Heart right ventricle (tissue), 16 donors: ENCODE data around the gene NAALADL2. TPM values are rescaled to one million over a fixed set of nuclear protein-coding genes. Genes with fewer than 3 reads are reported as not detected.

ENCODE experiments used
- ATAC-seq, 8 donors: fragments of 200-7000 bp; cut with Tn5 transposase; one replicate each; pipeline ENCODE4 v1.9.1; 2020; ENCODE audit warnings: mild to moderate bottlenecking in 8 of 8, moderate library complexity in 8 of 8, moderate number of reproducible peaks in 1 of 8
- DNase-seq, 2 donors: peaks; one replicate each; pipeline ENCODE4 v3.0.0-alpha.2; 2020
- H3K27ac ChIP-seq, 10 donors: fragments of 200-600 bp; sonication (generic) in 2 of 10; one replicate each; pipeline versions ENCODE4 v1.5.0 to v1.8.0; 2020 to 2022; ENCODE audit warnings: mild to moderate bottlenecking in 3 of 10
- H3K27me3 ChIP-seq, 7 donors: fragments of 200-600 bp; one replicate each; pipeline ENCODE4 v1.8.0; 2021 to 2022; ENCODE audit warnings: mild to moderate bottlenecking in 2 of 7
- H3K36me3 ChIP-seq, 9 donors: fragments of 200-600 bp; sonication (generic) in 1 of 9; one replicate each; pipeline versions ENCODE4 v1.5.0 to v1.8.0; 2020 to 2022; ENCODE audit warnings: mild to moderate bottlenecking in 2 of 9
- H3K4me1 ChIP-seq, 9 donors: fragments of 200-600 bp; sonication (generic) in 1 of 9; one replicate each; pipeline versions ENCODE4 v1.5.0 to v1.8.0; 2020 to 2022; ENCODE audit warnings: mild to moderate bottlenecking in 4 of 9
- H3K4me3 ChIP-seq, 10 donors: fragments of 200-600 bp; sonication (generic) in 2 of 10; one replicate each; pipeline versions ENCODE4 v1.5.0 to v1.8.0; 2020 to 2022; ENCODE audit warnings: mild to moderate bottlenecking in 7 of 10, moderate library complexity in 2 of 10
- H3K9me3 ChIP-seq, 11 donors: fragments of 200-600 bp in 10 of 11; sonication (generic) in 2 of 11; one replicate each; pipeline versions ENCODE4 v1.5.0 to v1.8.0; 2013 to 2022; ENCODE audit warnings: mild to moderate bottlenecking in 2 of 11, control low read depth in 1 of 11, moderate library complexity in 1 of 11
- WGBS, 2 donors: extraction: QIAGEN DNeasy Blood & Tissue Kit; methylation state at CpG; one replicate each; pipeline ENCODE4 v1.1.7; 2013; ENCODE audit warnings: inconsistent platforms in 1 of 2; 5-methylcytosine and 5-hydroxymethylcytosine counted together
- intact Hi-C, 10 donors: fragments of 100-400 bp; cut with DNase I; formaldehyde crosslinking; loops; one replicate each; pipeline versions ENCODE4 v1.11.1 to v1.14.2; 2022
- polyA plus RNA-seq, 2 donors: library from polyadenylated mRNA; stranded (reverse); fragments of 200-250 nt; gene quantifications; one replicate each; pipeline ENCODE4 v1.2.3, GENCODE V29; 2013
- total RNA-seq, 10 donors: library from RNA; stranded (reverse); fragmentation: NEBNext Ultra II Directional in 3 of 10; extraction: Animal tissue kit (Norgen Biotek cat#: 25700) in 3 of 10; gene quantifications; one replicate each; pipeline versions ENCODE4 v1.2.1 to v1.2.4, GENCODE V29; 2021 to 2023
- TF ChIP-seq, protein P1 (sequence below), 9 donors: fragments of 200-600 bp; sonication (generic) in 2 of 9; IDR thresholded peaks; one replicate each; pipeline versions ENCODE4 v1.5.0 to v1.8.0; 2021 to 2022; ENCODE audit warnings: antibody characterized with exemption in 9 of 9, mild to moderate bottlenecking in 5 of 9, moderate library complexity in 1 of 9
- donor health status: Arrhythmogenic right ventricular cardiomyopathy.
- donor health status: ischemic (EF 13 %, LVEDD 7.1; RV severe dilation, severe dysfunction).
- donor health status: healthy with polysubstance abuse.
- donor health status: DM: no; HTN: yes; CAD: no.
- donor health status: DM: no; HTN: no; CAD: no.
- donor health status: ischemic (EF 25% LVEDD 6.9; RV normal size, moderate dysfunction).
- donor health status: ischemic (EF 25% LVEDD 5.7; RV mildly dilated, moderate dysfunction).
- donor health status: healthy.
- donor health status: DM: yes; HTN: yes; CAD: no.
- donor health status: Ischemic cardiomyopathy.
- donor health status: ischemic (EF 35%, LVEDD 5.7; RV mildly dilated, moderate dysfunction).
- donor health status: nonischemic (EF 11% LVEDD 7.7; RV severe dilation, severe dysfunction).
- donor health status: DM: yes; HTN: yes; CAD: no.
- donor health status: PGD.
- donor health status: ischemic (EF 29% LVEDD 5.4; RV normal size, mild dysfunction).
- donor health status: nonischemic (EF 23%, LVEDD 6.1; RV moderate dilation, normal function).

Gene NAALADL2
- total and polyA plus RNA-seq, 12 donors: 0.36 to 11.9 (median 5.2) TPM

DNA sequence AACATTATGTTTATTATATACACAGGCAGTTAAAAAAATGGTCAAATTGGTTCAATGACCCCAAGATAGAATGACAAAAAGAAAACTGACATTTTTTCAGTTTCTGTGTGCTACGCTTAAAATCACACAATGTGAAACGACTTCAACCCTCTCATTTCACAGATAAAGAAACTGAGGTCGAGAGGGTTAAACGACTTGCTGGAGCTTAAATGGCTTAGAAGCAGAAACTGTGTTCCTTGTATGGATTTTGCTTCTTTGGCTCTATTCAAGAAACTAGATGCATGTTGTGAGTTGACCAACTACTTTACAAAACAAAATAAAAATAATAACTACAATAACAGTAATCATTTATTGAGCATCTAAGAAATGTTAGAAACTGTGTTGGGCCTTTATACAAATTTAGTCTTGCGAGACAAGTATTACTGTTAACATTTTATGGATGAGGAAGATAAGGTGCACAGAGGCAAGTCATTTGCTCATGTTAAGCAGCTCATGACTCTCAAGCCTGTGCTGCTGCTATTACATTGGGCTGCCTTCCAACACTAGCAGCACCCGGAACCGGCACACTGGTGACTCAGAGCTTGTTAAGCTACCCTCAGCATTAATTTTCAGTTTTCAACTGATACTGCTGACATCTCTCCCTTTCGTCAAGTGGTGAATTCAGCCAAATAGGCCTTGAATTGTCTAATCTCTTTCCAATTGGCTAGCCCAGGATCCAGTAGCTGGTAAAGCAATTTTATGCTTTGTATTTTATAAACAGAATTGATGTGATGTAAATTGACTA, 487.6 kb downstream of the NAALADL2 start:
- intact Hi-C loops: no loop called here
- no peaks in the 10 kb centered on the region for H3K27me3 ChIP-seq
- peaks cover 0 to 5% (median 0%) of the 10 kb centered on the region in 9 donors for H3K4me1 ChIP-seq
- H3K9me3 ChIP-seq: peaks cover 0 to 3% (median 0%) of the 10 kb centered on the region in 11 donors
- no peak overlapping the region for H3K4me3 ChIP-seq
- no peak overlapping the region for H3K27ac ChIP-seq
- H3K36me3 ChIP-seq: no peaks in the 10 kb centered on the region
- ATAC-seq: peak; percentile 79 to 92 (median 86)
- WGBS, 2 donors: 52% methylated on average over 8 of the region's 8 CpGs
- TF ChIP-seq, protein P1, sequence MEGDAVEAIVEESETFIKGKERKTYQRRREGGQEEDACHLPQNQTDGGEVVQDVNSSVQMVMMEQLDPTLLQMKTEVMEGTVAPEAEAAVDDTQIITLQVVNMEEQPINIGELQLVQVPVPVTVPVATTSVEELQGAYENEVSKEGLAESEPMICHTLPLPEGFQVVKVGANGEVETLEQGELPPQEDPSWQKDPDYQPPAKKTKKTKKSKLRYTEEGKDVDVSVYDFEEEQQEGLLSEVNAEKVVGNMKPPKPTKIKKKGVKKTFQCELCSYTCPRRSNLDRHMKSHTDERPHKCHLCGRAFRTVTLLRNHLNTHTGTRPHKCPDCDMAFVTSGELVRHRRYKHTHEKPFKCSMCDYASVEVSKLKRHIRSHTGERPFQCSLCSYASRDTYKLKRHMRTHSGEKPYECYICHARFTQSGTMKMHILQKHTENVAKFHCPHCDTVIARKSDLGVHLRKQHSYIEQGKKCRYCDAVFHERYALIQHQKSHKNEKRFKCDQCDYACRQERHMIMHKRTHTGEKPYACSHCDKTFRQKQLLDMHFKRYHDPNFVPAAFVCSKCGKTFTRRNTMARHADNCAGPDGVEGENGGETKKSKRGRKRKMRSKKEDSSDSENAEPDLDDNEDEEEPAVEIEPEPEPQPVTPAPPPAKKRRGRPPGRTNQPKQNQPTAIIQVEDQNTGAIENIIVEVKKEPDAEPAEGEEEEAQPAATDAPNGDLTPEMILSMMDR (IDR thresholded peaks at IDR 0.05): no peak
- DNase-seq: peak; percentile 14 to 49

DNA sequence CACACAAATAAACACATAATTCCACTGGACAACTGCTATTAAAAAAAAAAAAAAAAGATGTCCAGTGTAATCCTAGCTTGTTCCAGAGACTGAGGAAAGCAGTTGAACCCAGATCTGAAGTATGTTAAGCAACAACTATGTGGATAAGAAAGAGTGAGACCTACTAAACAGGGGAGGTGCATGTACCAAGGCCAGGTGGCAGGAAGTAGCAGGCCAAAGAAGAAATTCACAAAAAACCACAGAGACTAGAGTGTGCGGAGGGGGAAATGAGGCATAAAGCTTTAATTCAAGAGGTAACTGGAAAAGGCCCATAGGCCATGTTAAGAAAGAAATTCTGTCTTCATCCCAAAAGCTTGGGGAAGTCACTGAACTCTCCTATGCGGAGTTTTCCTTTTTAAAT, 490.0 kb downstream of the NAALADL2 start:
- TF ChIP-seq, protein P1 (IDR thresholded peaks at IDR 0.05): no peak
- no peak overlapping the region for H3K27ac ChIP-seq
- intact Hi-C loops: no loop called here
- no peaks in the 10 kb centered on the region for H3K36me3 ChIP-seq
- no peak for ATAC-seq
- WGBS, 2 donors: 93 to 96% methylated on average over 2 of the region's 2 CpGs
- H3K4me1 ChIP-seq: peaks cover 0 to 5% (median 0%) of the 10 kb centered on the region in 9 donors
- H3K9me3 ChIP-seq: no peaks in the 10 kb centered on the region
- DNase-seq: no peak
- H3K4me3 ChIP-seq: no peak overlapping the region
- H3K27me3 ChIP-seq: no peaks in the 10 kb centered on the region

- Histone ChIP-seq H3K27ac (no peak overlapping the region), H3K4me1 (no peaks in the 10 kb centered on the region), H3K9me3 (peaks cover 0 to 3% (median 0%) of the 10 kb centered on the region in 11 donors), H3K27me3 (no peaks in the 10 kb centered on the region), H3K4me3 (no peak overlapping the region), H3K36me3 (no peaks in the 10 kb centered on the region)
- WGBS, 2 donors: 87 to 89% methylated on average over 3 of the region's 3 CpGs
- DNase-seq (no peak), ATAC-seq (no peak)
- TF ChIP-seq, protein P1 (IDR thresholded peaks at IDR 0.05): no peak
- intact Hi-C loops: no loop called here
Observed at GRCh38 chr3:175355801-175356335, 496.7 kb downstream of the NAALADL2 start.

DNA sequence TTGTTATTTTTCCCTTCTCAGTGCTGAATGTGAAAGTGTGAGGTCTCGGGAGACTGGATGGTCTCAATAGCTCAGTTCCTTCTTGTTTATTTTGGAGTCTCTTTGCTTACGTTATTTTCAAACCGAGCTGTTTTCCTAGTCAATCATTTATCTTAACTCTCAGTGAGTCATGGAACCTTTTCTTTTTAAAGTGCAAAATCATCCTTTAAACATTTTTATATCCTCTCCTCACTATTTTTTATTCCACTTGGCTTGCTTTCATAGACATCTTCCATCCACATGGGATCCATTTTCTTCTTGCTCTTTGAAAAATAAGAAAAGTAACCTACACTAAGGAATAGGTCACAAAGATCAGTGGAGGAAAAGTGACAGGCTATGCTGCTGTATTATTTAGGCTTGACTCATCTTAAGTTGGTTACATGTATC, 497.8 kb downstream of the NAALADL2 start:
- intact Hi-C loops: no loop called here
- H3K27me3 ChIP-seq: no peaks in the 10 kb centered on the region
- no peak for DNase-seq
- ATAC-seq: no peak
- no peaks in the 10 kb centered on the region for H3K36me3 ChIP-seq
- 56 to 83% methylated on average over 3 of the region's 3 CpGs for WGBS, 2 donors
- H3K4me1 ChIP-seq: no peaks in the 10 kb centered on the region
- peaks cover 0 to 6% (median 0%) of the 10 kb centered on the region in 11 donors for H3K9me3 ChIP-seq
- no peak overlapping the region for H3K27ac ChIP-seq
- no peak overlapping the region for H3K4me3 ChIP-seq
- TF ChIP-seq, protein P1 (IDR thresholded peaks at IDR 0.05): no peak
